BE2C (cell line): ENCODE data around the gene MRPL11.
"Not testable (repeated sequence)": the region's sequence is repeated elsewhere in the genome, so short reads cannot be mapped to it uniquely, and the experiment has no call there.

ENCODE experiments used
- DNase-seq: peaks from one replicate; pipeline ENCODE4 v3.0.0-alpha.2; 2020
- H3K27me3 ChIP-seq: fragments of 250-450 bp; sonication (Bioruptor Pico); 2 replicates; pipeline ENCODE4 v1.5.1; 2020; ENCODE audit warnings: mild to moderate bottlenecking
- H3K36me3 ChIP-seq: fragments of 250-450 bp; sonication (Bioruptor Pico); 2 replicates; pipeline ENCODE4 v1.5.1; 2020; ENCODE audit warnings: mild to moderate bottlenecking
- H3K4me1 ChIP-seq: fragments of 250-450 bp; sonication (Bioruptor Pico); 2 replicates; pipeline ENCODE4 v1.5.1; 2020
- H3K4me3 ChIP-seq: 2 replicates; pipeline ENCODE4 v1.5.1; 2011; ENCODE audit warnings: low read depth, low read length
- H3K9me3 ChIP-seq: fragments of 250-450 bp; sonication (Bioruptor Pico); 2 replicates; pipeline ENCODE4 v1.5.1; 2020
- CTCF ChIP-seq: IDR thresholded peaks from 2 replicates; pipeline ENCODE4 v1.5.1; 2012; ENCODE audit warnings: mild to moderate bottlenecking, low read depth, low read length

MRPL11 gene

GRCh38 chr11:66451663-66452062 lies 13.0 kb upstream of the MRPL11 start:
- Histone ChIP-seq H3K4me1 (no peaks in the 10 kb centered on the region), H3K27me3 (peaks cover 64% of the 10 kb centered on the region), H3K9me3 (no peaks in the 10 kb centered on the region), H3K36me3 (no peaks in the 10 kb centered on the region), H3K4me3 (no peak overlapping the region)
- TF ChIP-seq CTCF = no peak
- DNase-seq = no peak

GRCh38 chr11:66450560-66450959 lies 11.9 kb upstream of the MRPL11 start:
- Histone ChIP-seq H3K9me3 (no peaks in the 10 kb centered on the region), H3K4me3 (no peak overlapping the region), H3K27me3 (peaks cover 59% of the 10 kb centered on the region), H3K36me3 (no peaks in the 10 kb centered on the region), H3K4me1 (no peaks in the 10 kb centered on the region)
- no peak for DNase-seq
- TF ChIP-seq CTCF = no peak

- no peaks in the 10 kb centered on the region for H3K4me1 ChIP-seq
- no peaks in the 10 kb centered on the region for H3K9me3 ChIP-seq
- no peak for TF ChIP-seq CTCF
- H3K4me3 ChIP-seq = no peak overlapping the region
- H3K36me3 ChIP-seq = no peaks in the 10 kb centered on the region
- peaks cover 48% of the 10 kb centered on the region for H3K27me3 ChIP-seq
- DNase-seq = no peak
Observed at GRCh38 chr11:66448523-66448922, 9.9 kb upstream of the MRPL11 start.

- no peak for TF ChIP-seq CTCF
- Histone ChIP-seq H3K4me3 (no peak overlapping the region), H3K9me3 (no peaks in the 10 kb centered on the region), H3K27me3 (peaks cover 50% of the 10 kb centered on the region), H3K4me1 (no peaks in the 10 kb centered on the region), H3K36me3 (no peaks in the 10 kb centered on the region)
- DNase-seq = no peak
Observed at GRCh38 chr11:66447012-66447411, 8.4 kb upstream of the MRPL11 start.

GRCh38 chr11:66443602-66444001 lies 5.0 kb upstream of the MRPL11 start:
- no peaks in the 10 kb centered on the region for H3K36me3 ChIP-seq
- no peak overlapping the region for H3K4me3 ChIP-seq
- DNase-seq = no peak

GRCh38 chr11:66440940-66441282 lies 2.3 kb upstream of the MRPL11 start:
- DNase-seq, H3K9me3 ChIP-seq, H3K36me3 ChIP-seq, H3K27me3 ChIP-seq, H3K4me3 ChIP-seq, H3K4me1 ChIP-seq: not testable (repeated sequence)

More at GRCh38 chr11:66443602-66444001, 5.0 kb upstream of the MRPL11 start:
- no peaks in the 10 kb centered on the region for H3K9me3 ChIP-seq
- TF ChIP-seq CTCF = no peak
- H3K27me3 ChIP-seq = peaks cover 27% of the 10 kb centered on the region
- no peaks in the 10 kb centered on the region for H3K4me1 ChIP-seq

- not testable (repeated sequence) for H3K4me3 ChIP-seq, H3K9me3 ChIP-seq, H3K4me1 ChIP-seq, H3K27me3 ChIP-seq
- peaks cover 14% of the 10 kb centered on the region for H3K36me3 ChIP-seq
- peak; percentile 28 for DNase-seq
Observed at GRCh38 chr11:66440101-66440939, 1.7 kb upstream of the MRPL11 start.
